Bronchial epithelial cell (primary cell): ENCODE data around the gene PCBD2. TPM values are rescaled to one million over a fixed set of nuclear protein-coding genes. Genes with fewer than 3 reads are reported as not detected.

ENCODE experiments used
- DNase-seq: peaks from one replicate; pipeline ENCODE4 v3.0.0-alpha.2; 2010; ENCODE audit warnings: low read depth
- FAIRE-seq: peaks from 2 replicates; lab custom pipeline; 2011; peaks lifted over from hg19 to GRCh38; lab: Jason Lieb, UNC
- H3K27me3 ChIP-seq: 2 replicates; pipeline ENCODE4 v1.5.1; 2011; ENCODE audit warnings: low read length; ENCODE audit not compliant: control insufficient read depth, insufficient read depth
- H3K36me3 ChIP-seq: 2 replicates; pipeline ENCODE4 v1.5.1; 2011; ENCODE audit warnings: low read length; ENCODE audit not compliant: control insufficient read depth, insufficient read depth
- H3K4me3 ChIP-seq: 2 replicates; pipeline ENCODE4 v1.5.1; 2011; ENCODE audit warnings: mild to moderate bottlenecking, low read depth, low read length, control low read depth
- CTCF ChIP-seq: IDR thresholded peaks from 2 replicates; pipeline ENCODE4 v1.5.1; 2011; ENCODE audit warnings: mild to moderate bottlenecking, moderate library complexity, low read length, control low read depth, inconsistent platforms; ENCODE audit not compliant: insufficient read depth, severe bottlenecking
- total RNA-seq: library from RNA; depleted of rRNA; stranded (reverse); fragments of >200 nt; gene quantifications from 2 replicates; pipeline ENCODE4 v1.2.1, GENCODE V29; 2014

The PCBD2 gene
- total RNA-seq, 1 donor from 2014 or later = 6.8 TPM

GRCh38 chr5:134943547-134943946, 38.6 kb downstream of the PCBD2 start:
- TF ChIP-seq CTCF = no peak
- FAIRE-seq (no peak), DNase-seq (no peak)
- no peaks in the 10 kb centered on the region for H3K27me3 ChIP-seq
- no peaks in the 10 kb centered on the region for H3K36me3 ChIP-seq
- no peak overlapping the region for H3K4me3 ChIP-seq

- FAIRE-seq (no peak), DNase-seq (no peak)
- no peak for TF ChIP-seq CTCF
- H3K4me3 ChIP-seq = no peak overlapping the region
- no peaks in the 10 kb centered on the region for H3K27me3 ChIP-seq
- H3K36me3 ChIP-seq = no peaks in the 10 kb centered on the region
Measured at GRCh38 chr5:134944630-134945029, 39.7 kb downstream of the PCBD2 start.

- H3K36me3 ChIP-seq = no peaks in the 10 kb centered on the region
- no peak for FAIRE-seq
- TF ChIP-seq CTCF = no peak
Measured at GRCh38 chr5:134945041-134945440, 40.1 kb downstream of the PCBD2 start.

GRCh38 chr5:134948911-134949310, 44.0 kb downstream of the PCBD2 start:
- Histone ChIP-seq H3K36me3 (no peaks in the 10 kb centered on the region), H3K4me3 (no peak overlapping the region), H3K27me3 (no peaks in the 10 kb centered on the region)
- FAIRE-seq = no peak
- TF ChIP-seq CTCF = no peak
- DNase-seq = peak; percentile 32

More at GRCh38 chr5:134945041-134945440, 40.1 kb downstream of the PCBD2 start:
- Histone ChIP-seq H3K27me3 (no peaks in the 10 kb centered on the region), H3K4me3 (no peak overlapping the region)
- DNase-seq = no peak

- DNase-seq (no peak), FAIRE-seq (no peak)
- no peak for TF ChIP-seq CTCF
- H3K36me3 ChIP-seq = no peaks in the 10 kb centered on the region
- H3K27me3 ChIP-seq = no peaks in the 10 kb centered on the region
- H3K4me3 ChIP-seq = no peak overlapping the region
Measured at GRCh38 chr5:134949316-134949715, 44.4 kb downstream of the PCBD2 start.

GRCh38 chr5:134957920-134958608, 53.1 kb downstream of the PCBD2 start:
- no peak overlapping the region for H3K4me3 ChIP-seq
- no peaks in the 10 kb centered on the region for H3K36me3 ChIP-seq
- TF ChIP-seq CTCF = no peak
- DNase-seq = no peak
- H3K27me3 ChIP-seq = no peaks in the 10 kb centered on the region
- FAIRE-seq = no peak
